CD8-positive, alpha-beta memory T cell (primary cell): ENCODE measurements around the gene RREB1. TPM values are rescaled to one million over a fixed set of nuclear protein-coding genes. Genes with fewer than 3 reads are reported as not detected.

Source experiments
- CTCF ChIA-PET: fragments of 350-600 bp; sonication (Branson Sonifier 250); formaldehyde crosslinking; loops from one replicate; lab custom pipeline; 2021; ENCODE audit warnings: antibody characterized with exemption; lab: Charles Lee
- POLR2A ChIA-PET: fragments of 350-600 bp; sonication (Branson Sonifier 250); formaldehyde crosslinking; loops from one replicate; lab custom pipeline; 2021; ENCODE audit warnings: antibody characterized with exemption; lab: Charles Lee
- DNase-seq, 5 donors: peaks; one replicate each; pipeline versions ENCODE4 v3.0.0 to v3.0.0-alpha.2; 2020 to 2022; ENCODE audit warnings: mixed read lengths in 1 of 5
- H3K27ac ChIP-seq: one replicate; pipeline ENCODE4 v1.7.0; 2013; ENCODE audit warnings: low read depth, mild to moderate bottlenecking, low read length, moderate library complexity
- H3K27me3 ChIP-seq: 2 replicates; pipeline ENCODE4 v1.7.0; 2013; ENCODE audit warnings: low read length, mild to moderate bottlenecking; ENCODE audit not compliant: insufficient read depth, poor library complexity, severe bottlenecking
- H3K36me3 ChIP-seq: 2 replicates; pipeline ENCODE4 v1.7.0; 2013; ENCODE audit warnings: mild to moderate bottlenecking, low read length, moderate library complexity; ENCODE audit not compliant: insufficient read depth
- H3K4me1 ChIP-seq: 2 replicates; pipeline ENCODE4 v1.7.0; 2013; ENCODE audit warnings: mild to moderate bottlenecking, low read length, moderate library complexity; ENCODE audit not compliant: insufficient read depth
- H3K4me3 ChIP-seq: 2 replicates; pipeline ENCODE4 v1.7.0; 2013; ENCODE audit warnings: mild to moderate bottlenecking, low read length
- H3K9me3 ChIP-seq: 2 replicates; pipeline ENCODE4 v1.7.0; 2013; ENCODE audit warnings: mild to moderate bottlenecking, low read length
- H3K27ac Mint-ChIP-seq, 8 donors: one replicate each; pipeline ENCODE4 v1.8.0; 2020 to 2021; ENCODE audit warnings: mixed read lengths in 8 of 8, mild to moderate bottlenecking in 6 of 8, inconsistent platforms in 3 of 8, moderate library complexity in 3 of 8
- H3K27me3 Mint-ChIP-seq, 2 donors: one replicate each; pipeline ENCODE4 v1.8.0; 2020 to 2021; ENCODE audit warnings: mixed read lengths in 2 of 2, mild to moderate bottlenecking in 1 of 2, moderate library complexity in 1 of 2
- H3K36me3 Mint-ChIP-seq, 3 donors: one replicate each; pipeline ENCODE4 v1.8.0; 2020 to 2021; ENCODE audit warnings: mixed read lengths in 3 of 3, inconsistent platforms in 1 of 3, mild to moderate bottlenecking in 1 of 3
- H3K4me1 Mint-ChIP-seq, 3 donors: one replicate each; pipeline ENCODE4 v1.8.0; 2020 to 2021; ENCODE audit warnings: mixed read lengths in 3 of 3, inconsistent platforms in 1 of 3, mild to moderate bottlenecking in 1 of 3
- H3K4me3 Mint-ChIP-seq, 7 donors: one replicate each; pipeline ENCODE4 v1.8.0; 2020 to 2021; ENCODE audit warnings: mixed read lengths in 7 of 7, mild to moderate bottlenecking in 6 of 7, moderate library complexity in 4 of 7, inconsistent platforms in 2 of 7
- H3K9me3 Mint-ChIP-seq, 5 donors: one replicate each; pipeline ENCODE4 v1.8.0; 2020 to 2022; ENCODE audit warnings: mixed read lengths in 5 of 5, mild to moderate bottlenecking in 3 of 5, moderate library complexity in 2 of 5, inconsistent platforms in 1 of 5
- polyA plus RNA-seq: library from polyadenylated mRNA; unstranded; fragments of 300-500 nt; fragmentation: Illumina TruSeq; gene quantifications from one replicate; pipeline ENCODE4 v1.2.3, GENCODE V29; 2021
- total RNA-seq, 2 experiments: library from RNA; stranded (reverse); gene quantifications; one replicate each; pipeline ENCODE4 v1.2.3, GENCODE V29; 2021

RREB1 gene
- total and polyA plus RNA-seq, 3 experiments from 2014 or later: 8.5 to 18.7 (median 17.7) TPM

DNA sequence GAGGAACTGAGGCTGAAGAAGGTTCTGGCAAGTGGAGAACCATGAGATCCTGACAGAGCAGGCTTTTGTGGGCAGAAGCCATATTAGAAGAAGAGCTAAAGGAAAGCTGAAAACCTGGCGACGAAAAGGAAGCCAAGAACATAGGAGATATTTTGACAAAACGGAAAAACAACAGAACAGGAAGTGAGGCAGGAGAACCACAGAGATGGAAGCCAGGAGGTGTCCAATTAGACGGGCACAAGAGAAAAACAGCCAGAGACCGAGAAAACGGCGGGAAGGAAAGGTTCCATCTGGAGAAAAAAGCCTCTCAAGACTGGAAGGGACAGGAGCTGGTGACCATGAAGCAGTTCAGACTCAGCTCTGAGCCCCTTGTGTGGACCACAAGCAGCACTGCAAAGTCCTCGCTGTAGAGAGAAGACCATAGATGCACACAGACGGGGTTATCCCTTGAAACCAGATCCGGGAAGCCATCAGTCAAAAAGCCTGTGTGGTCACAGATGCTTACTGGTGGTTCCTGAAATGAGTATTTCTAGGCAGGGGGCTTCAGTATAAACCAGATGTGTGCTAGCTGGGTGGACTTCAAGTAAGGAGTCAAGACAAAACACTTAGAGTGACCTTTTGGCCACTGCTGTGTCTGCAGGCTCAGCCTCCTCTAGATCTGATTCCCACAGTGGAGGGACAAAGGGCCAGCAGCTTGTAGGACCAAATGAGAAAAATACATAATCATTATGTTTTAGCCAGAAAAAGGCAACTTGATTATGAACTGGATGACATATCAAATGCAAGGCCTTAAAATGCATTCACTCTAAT, 174.5 kb downstream of the RREB1 start:
- peak in 1 of 5 donors; percentile 11 for DNase-seq
- Histone ChIP-seq H3K9me3 (no peaks in the 10 kb centered on the region), H3K4me3 (no peak overlapping the region), H3K4me1 (peaks cover 4% of the 10 kb centered on the region), H3K27ac (no peak overlapping the region), H3K36me3 (peaks cover 4% of the 10 kb centered on the region), H3K27me3 (no peaks in the 10 kb centered on the region)
- Mint-ChIP-seq H3K36me3 (peaks cover 0 to 27% (median 5%) of the 10 kb centered on the region in 3 donors), H3K27ac (peak overlapping the region in 7 of 8 donors; percentile 57 to 95 (median 85)), H3K4me3 (peak overlapping the region in 3 of 7 donors; percentile 4 to 41 (median 22)), H3K4me1 (peaks cover 12 to 17% (median 15%) of the 10 kb centered on the region in 3 donors), H3K27me3 (peaks cover 0 to 2% of the 10 kb centered on the region in 2 donors), H3K9me3 (no peaks in the 10 kb centered on the region)
- POLR2A ChIA-PET: no interaction called here
- CTCF ChIA-PET: interaction anchor here (0.7 to 2.0 kb wide), 2 partner anchors 9 to 330 kb away, joined by 3 to 5 read pairs; no protein-coding TSS in a partner anchor

DNA sequence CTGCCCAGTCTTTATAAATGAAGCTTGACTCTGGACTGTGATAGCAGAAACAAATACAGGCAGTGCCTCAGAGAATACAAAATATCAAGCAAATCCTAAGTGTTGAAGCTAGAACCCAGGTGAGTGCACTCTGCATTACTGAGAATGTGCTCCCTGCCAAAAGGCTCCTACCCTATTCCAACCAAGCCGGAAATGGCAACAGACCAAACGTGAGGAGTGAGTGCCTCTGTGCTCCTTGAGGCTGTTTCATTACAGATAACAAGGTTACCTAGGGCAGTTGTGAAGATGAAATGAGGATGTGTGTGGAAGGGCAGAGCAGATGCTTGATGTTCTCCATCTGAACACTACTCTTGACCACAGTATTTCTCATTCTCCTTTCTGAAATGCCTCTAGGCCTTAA, 175.9 kb downstream of the RREB1 start:
- H3K4me1 Mint-ChIP-seq: peaks cover 12 to 17% (median 15%) of the 10 kb centered on the region in 3 donors
- CTCF ChIA-PET: interaction anchor here (2.0 kb wide), 1 partner anchor 328 kb away, joined by 5 read pairs; no protein-coding TSS in a partner anchor
- no peaks in the 10 kb centered on the region for H3K9me3 Mint-ChIP-seq

DNA sequence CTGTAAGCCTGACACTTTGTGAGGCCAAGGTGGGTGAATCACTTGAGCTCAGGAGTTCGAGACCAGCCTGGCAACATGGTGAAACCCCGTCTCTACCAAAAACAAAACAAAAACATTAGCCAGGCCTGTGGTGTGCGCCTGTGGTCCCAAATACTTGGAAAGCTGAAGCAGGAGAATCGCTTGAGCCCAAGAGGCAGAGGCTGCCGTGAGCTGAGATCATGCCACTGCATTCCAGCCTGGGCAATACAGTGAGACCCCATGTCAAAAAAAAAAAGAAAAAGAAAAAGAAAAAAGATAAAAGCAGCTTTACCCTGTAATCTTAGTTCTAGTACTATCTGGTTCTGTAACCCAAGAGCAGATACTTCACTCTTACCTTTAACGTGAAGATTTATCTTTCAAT, 177.7 kb downstream of the RREB1 start:
- no peak overlapping the region for H3K4me3 Mint-ChIP-seq
- H3K27ac Mint-ChIP-seq: no peak overlapping the region
- H3K4me1 Mint-ChIP-seq: peaks cover 14 to 17% (median 15%) of the 10 kb centered on the region in 3 donors
- DNase-seq: no peak
- Histone ChIP-seq H3K4me1 (peaks cover 4% of the 10 kb centered on the region), H3K27me3 (no peaks in the 10 kb centered on the region), H3K4me3 (no peak overlapping the region), H3K9me3 (no peaks in the 10 kb centered on the region), H3K27ac (no peak overlapping the region), H3K36me3 (peaks cover 22% of the 10 kb centered on the region)
- H3K9me3 Mint-ChIP-seq: no peaks in the 10 kb centered on the region
- peaks cover 0 to 2% of the 10 kb centered on the region in 2 donors for H3K27me3 Mint-ChIP-seq
- ChIA-PET CTCF (interaction anchor here (0.9 to 2.5 kb wide), 3 partner anchors 9 to 109 kb away, joined by 3 to 23 read pairs (median 3); no protein-coding TSS in a partner anchor), POLR2A (interaction anchor here (0.7 kb wide), 1 partner anchor 23 kb away, joined by 3 read pairs; no protein-coding TSS in a partner anchor)
- H3K36me3 Mint-ChIP-seq: peaks cover 0 to 57% (median 19%) of the 10 kb centered on the region in 3 donors

More for the DNA sequence above, 175.9 kb downstream of the RREB1 start:
- Mint-ChIP-seq H3K27ac (peak overlapping the region in 3 of 8 donors; percentile 1 to 72 (median 42)), H3K4me3 (no peak overlapping the region), H3K36me3 (peaks cover 0 to 39% (median 10%) of the 10 kb centered on the region in 3 donors), H3K27me3 (peaks cover 0 to 2% of the 10 kb centered on the region in 2 donors)
- no peaks in the 10 kb centered on the region for H3K9me3 ChIP-seq
- DNase-seq: no peak
- peaks cover 16% of the 10 kb centered on the region for H3K36me3 ChIP-seq
- POLR2A ChIA-PET: no interaction called here
- no peak overlapping the region for H3K4me3 ChIP-seq
- peaks cover 4% of the 10 kb centered on the region for H3K4me1 ChIP-seq
- H3K27ac ChIP-seq: no peak overlapping the region
- H3K27me3 ChIP-seq: no peaks in the 10 kb centered on the region

DNA sequence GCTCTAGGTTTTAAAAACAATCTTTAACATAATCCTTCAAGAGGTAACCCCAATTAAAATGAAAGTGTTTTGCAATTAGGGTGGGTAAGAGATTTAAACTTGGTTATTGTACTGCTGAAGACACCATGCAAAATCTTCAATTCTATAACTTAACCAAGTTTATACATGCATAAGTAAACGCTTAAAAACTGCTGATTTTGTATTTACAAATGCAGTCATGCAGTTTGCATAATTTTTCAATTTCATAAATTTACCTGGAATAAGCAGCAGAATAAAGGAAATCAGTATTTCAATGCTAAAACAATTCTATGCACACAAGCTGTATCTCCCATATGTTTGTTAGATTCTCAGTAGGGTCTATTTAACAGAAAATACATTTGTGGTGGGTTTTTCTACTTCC, 182.3 kb downstream of the RREB1 start:
- Mint-ChIP-seq H3K9me3 (no peaks in the 10 kb centered on the region), H3K4me3 (no peak overlapping the region), H3K36me3 (peaks cover 0 to 87% (median 29%) of the 10 kb centered on the region in 3 donors), H3K4me1 (peaks cover 0 to 8% (median 6%) of the 10 kb centered on the region in 3 donors), H3K27me3 (no peaks in the 10 kb centered on the region), H3K27ac (peak overlapping the region in 2 of 8 donors; percentile 46 to 54)
- no peak overlapping the region for H3K4me3 ChIP-seq
- DNase-seq: no peak
- ChIA-PET CTCF (interaction anchor here (1.7 kb wide), 1 partner anchor 14 kb away, joined by 4 read pairs; no protein-coding TSS in a partner anchor), POLR2A (no interaction called here)
- no peaks in the 10 kb centered on the region for H3K4me1 ChIP-seq
- H3K9me3 ChIP-seq: no peaks in the 10 kb centered on the region
- no peak overlapping the region for H3K27ac ChIP-seq
- no peaks in the 10 kb centered on the region for H3K27me3 ChIP-seq
- H3K36me3 ChIP-seq: peaks cover 44% of the 10 kb centered on the region

DNA sequence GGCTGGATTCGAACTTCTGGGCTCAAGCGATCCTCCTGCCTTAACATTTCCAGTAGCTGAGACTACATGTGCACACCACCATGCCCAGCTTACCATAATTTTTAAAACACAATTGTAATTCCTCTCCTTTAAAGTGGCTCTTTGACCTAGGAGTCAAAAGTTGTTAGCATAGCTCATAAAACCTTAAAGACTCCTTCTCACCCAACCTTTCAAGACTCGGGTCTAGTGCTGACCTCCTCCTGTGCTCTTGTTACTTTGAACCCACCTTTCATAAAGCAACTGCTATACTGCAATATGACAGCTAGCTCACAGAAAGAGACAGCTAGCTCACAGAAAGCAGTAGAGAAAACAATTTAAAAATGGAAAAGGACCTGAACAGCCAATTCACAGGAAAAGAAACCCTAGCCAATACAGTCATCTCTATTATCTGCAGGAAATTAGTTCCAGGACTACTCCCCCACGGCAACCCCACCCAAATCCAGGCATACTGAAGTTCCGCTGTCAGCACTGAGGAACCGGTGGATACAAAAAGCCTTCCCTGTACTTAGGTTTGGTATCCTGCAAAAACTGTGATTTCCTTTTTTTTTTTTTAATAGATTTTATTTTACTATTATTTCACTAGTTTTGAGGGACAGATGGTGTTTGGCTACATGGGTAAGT, 185.0 kb downstream of the RREB1 start:
- peaks cover 4 to 13% (median 11%) of the 10 kb centered on the region in 3 donors for H3K4me1 Mint-ChIP-seq
- no peaks in the 10 kb centered on the region for H3K4me1 ChIP-seq
- DNase-seq: no peak
- CTCF ChIA-PET: interaction anchor here (1.4 to 1.6 kb wide), 2 partner anchors 13 to 18 kb away, joined by 4 to 6 read pairs; no protein-coding TSS in a partner anchor
- no peak overlapping the region for H3K27ac ChIP-seq
- H3K27me3 Mint-ChIP-seq: no peaks in the 10 kb centered on the region
- no peak overlapping the region for H3K4me3 ChIP-seq
- H3K9me3 ChIP-seq: no peaks in the 10 kb centered on the region
- H3K27me3 ChIP-seq: no peaks in the 10 kb centered on the region
- POLR2A ChIA-PET: interaction anchor here (0.6 kb wide), 1 partner anchor 99 kb away, joined by 6 read pairs; no protein-coding TSS in a partner anchor
- H3K36me3 Mint-ChIP-seq: peaks cover 0 to 86% (median 26%) of the 10 kb centered on the region in 3 donors
- no peak overlapping the region for H3K4me3 Mint-ChIP-seq
- peak overlapping the region in 3 of 8 donors; percentile 17 to 79 (median 51) for H3K27ac Mint-ChIP-seq
- peaks cover 42% of the 10 kb centered on the region for H3K36me3 ChIP-seq
- no peaks in the 10 kb centered on the region for H3K9me3 Mint-ChIP-seq

DNA sequence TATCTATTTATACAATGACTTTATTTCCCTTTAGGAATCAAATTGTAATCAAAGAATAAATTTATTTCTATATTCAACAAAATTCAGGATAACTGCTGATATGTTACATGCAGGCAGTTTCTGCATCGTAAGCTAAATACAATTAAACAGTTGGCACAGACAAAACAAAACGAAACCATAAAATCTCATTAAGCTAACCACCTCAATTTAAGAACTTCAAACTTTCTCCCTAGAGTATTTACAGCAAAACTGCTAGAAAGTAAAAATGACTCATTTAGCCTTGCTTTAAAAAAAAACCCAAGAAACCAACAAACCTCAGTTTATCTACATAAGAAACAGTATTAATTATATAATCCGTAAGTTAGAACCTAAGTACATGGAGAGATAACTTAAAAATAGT, 188.2 kb downstream of the RREB1 start:
- H3K4me3 Mint-ChIP-seq: no peak overlapping the region
- DNase-seq: no peak
- peak overlapping the region in 3 of 8 donors; percentile 6 to 81 (median 61) for H3K27ac Mint-ChIP-seq
- H3K4me1 Mint-ChIP-seq: peaks cover 16 to 35% (median 19%) of the 10 kb centered on the region in 3 donors
- no peaks in the 10 kb centered on the region for H3K4me1 ChIP-seq
- H3K27me3 ChIP-seq: no peaks in the 10 kb centered on the region
- H3K9me3 ChIP-seq: no peaks in the 10 kb centered on the region
- H3K27ac ChIP-seq: no peak overlapping the region
- H3K36me3 ChIP-seq: peaks cover 44% of the 10 kb centered on the region
- peaks cover 5 to 84% (median 25%) of the 10 kb centered on the region in 3 donors for H3K36me3 Mint-ChIP-seq
- no peaks in the 10 kb centered on the region for H3K9me3 Mint-ChIP-seq
- H3K4me3 ChIP-seq: no peak overlapping the region
- ChIA-PET POLR2A (no interaction called here), CTCF (interaction anchor here (1.8 kb wide), 1 partner anchor 20 kb away, joined by 5 read pairs; no protein-coding TSS in a partner anchor)
- no peaks in the 10 kb centered on the region for H3K27me3 Mint-ChIP-seq

DNA sequence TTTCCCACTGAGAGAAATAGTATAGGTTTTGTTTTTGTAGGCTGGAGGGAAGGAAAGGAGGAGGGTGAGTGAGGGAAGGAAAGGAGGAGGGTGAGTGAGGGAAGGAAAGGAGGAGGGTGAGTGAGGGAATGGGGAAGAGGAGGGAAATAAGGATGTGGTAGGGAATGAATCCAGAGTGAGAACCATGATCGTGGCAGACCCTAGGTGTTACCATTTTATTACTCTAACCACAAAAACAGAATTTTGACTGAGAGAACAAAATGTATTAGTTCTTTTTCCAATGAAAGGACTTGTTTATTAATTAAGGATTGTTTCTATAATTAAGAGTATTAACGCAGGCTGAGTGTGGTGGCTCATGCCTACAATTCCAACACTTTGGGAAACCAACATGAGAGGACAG, 188.8 kb downstream of the RREB1 start:
- no peaks in the 10 kb centered on the region for H3K9me3 ChIP-seq
- no peak overlapping the region for H3K4me3 Mint-ChIP-seq
- H3K27me3 ChIP-seq: no peaks in the 10 kb centered on the region
- peaks cover 46% of the 10 kb centered on the region for H3K36me3 ChIP-seq
- ChIA-PET POLR2A (no interaction called here), CTCF (no interaction called here)
- peak overlapping the region in 3 of 8 donors; percentile 32 to 83 (median 66) for H3K27ac Mint-ChIP-seq
- no peaks in the 10 kb centered on the region for H3K27me3 Mint-ChIP-seq
- no peaks in the 10 kb centered on the region for H3K9me3 Mint-ChIP-seq
- H3K4me1 ChIP-seq: no peaks in the 10 kb centered on the region
- no peak overlapping the region for H3K4me3 ChIP-seq
- peaks cover 21 to 42% (median 26%) of the 10 kb centered on the region in 3 donors for H3K4me1 Mint-ChIP-seq
- H3K36me3 Mint-ChIP-seq: peaks cover 5 to 84% (median 31%) of the 10 kb centered on the region in 3 donors
- DNase-seq: no peak
- H3K27ac ChIP-seq: no peak overlapping the region
